ENCODE results near the gene AACS.

DNA sequence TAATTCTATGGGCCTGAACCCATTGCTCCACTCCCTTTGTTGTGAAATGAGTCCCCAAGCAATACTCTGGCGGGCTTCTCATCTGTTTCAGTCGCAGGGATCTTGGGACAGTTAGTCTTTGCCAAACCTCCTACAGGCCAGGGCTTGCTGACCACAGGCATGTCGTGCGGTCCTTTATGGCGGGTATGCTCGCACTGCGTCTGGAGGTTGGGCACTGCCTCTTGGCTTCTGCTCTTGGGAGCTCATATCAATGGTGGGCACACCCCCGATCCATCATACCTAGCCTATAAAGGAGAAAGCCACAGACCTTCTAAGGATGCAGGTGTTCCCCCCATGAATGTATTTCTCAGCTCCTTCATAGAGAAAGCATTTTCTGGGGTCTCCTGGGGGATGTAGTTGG is 99.3 kb downstream of the AACS start:
- TF ChIP-seq, protein P1, sequence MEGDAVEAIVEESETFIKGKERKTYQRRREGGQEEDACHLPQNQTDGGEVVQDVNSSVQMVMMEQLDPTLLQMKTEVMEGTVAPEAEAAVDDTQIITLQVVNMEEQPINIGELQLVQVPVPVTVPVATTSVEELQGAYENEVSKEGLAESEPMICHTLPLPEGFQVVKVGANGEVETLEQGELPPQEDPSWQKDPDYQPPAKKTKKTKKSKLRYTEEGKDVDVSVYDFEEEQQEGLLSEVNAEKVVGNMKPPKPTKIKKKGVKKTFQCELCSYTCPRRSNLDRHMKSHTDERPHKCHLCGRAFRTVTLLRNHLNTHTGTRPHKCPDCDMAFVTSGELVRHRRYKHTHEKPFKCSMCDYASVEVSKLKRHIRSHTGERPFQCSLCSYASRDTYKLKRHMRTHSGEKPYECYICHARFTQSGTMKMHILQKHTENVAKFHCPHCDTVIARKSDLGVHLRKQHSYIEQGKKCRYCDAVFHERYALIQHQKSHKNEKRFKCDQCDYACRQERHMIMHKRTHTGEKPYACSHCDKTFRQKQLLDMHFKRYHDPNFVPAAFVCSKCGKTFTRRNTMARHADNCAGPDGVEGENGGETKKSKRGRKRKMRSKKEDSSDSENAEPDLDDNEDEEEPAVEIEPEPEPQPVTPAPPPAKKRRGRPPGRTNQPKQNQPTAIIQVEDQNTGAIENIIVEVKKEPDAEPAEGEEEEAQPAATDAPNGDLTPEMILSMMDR (IDR thresholded peaks at IDR 0.05; ENCODE audit: low read depth, low read length, poor library complexity, severe bottlenecking) = no peak
- no peak for TF ChIP-seq EZH2phosphoT487 (IDR thresholded peaks at IDR 0.05; ENCODE audit: borderline replicate concordance, low read length)

Data from DOHH2 (cell line).